CD4-positive, alpha-beta T cell (primary cell): ENCODE measurements around the gene COL23A1. TPM values are rescaled to one million over a fixed set of nuclear protein-coding genes. Genes with fewer than 3 reads are reported as not detected.

Experiments
- ATAC-seq: fragments of 200-7000 bp; cut with Tn5 transposase; one replicate; pipeline ENCODE4 v1.10.0; 2022; ENCODE audit warnings: mild to moderate bottlenecking; ENCODE audit not compliant: poor library complexity
- CTCF ChIA-PET: fragments of 350-600 bp; sonication (Branson Sonifier 250); formaldehyde crosslinking; loops from one replicate; lab custom pipeline; 2021; ENCODE audit warnings: antibody characterized with exemption, inconsistent platforms; lab: Charles Lee
- POLR2A ChIA-PET: fragments of 350-600 bp; sonication (Branson Sonifier 250); formaldehyde crosslinking; loops from one replicate; lab custom pipeline; 2021; ENCODE audit warnings: antibody characterized with exemption, inconsistent platforms; lab: Charles Lee
- DNase-seq, 14 experiments: peaks; one replicate each; pipeline ENCODE4 v3.0.0-alpha.2; 2013 to 2020; ENCODE audit warnings: mixed read lengths in 2 of 14
- H3K27ac ChIP-seq, 2 donors: one replicate each; pipeline versions ENCODE4 v1.5.1 to v1.7.0; 2013; ENCODE audit warnings: low read length in 2 of 2, low read depth in 1 of 2, mild to moderate bottlenecking in 1 of 2
- H3K27me3 ChIP-seq, 2 experiments: 1 replicate in 1 of 2; 2 replicates in 1 of 2; pipeline versions ENCODE4 v1.6.1 to v1.7.0; 2013; ENCODE audit warnings: low read length in 2 of 2, control low read depth in 1 of 2, mild to moderate bottlenecking in 1 of 2, moderate library complexity in 1 of 2; ENCODE audit not compliant: insufficient read depth in 2 of 2, control insufficient read depth in 1 of 2
- H3K36me3 ChIP-seq: one replicate; pipeline ENCODE4 v1.6.1; 2013; ENCODE audit warnings: low read length, control low read depth; ENCODE audit not compliant: insufficient read depth
- H3K4me1 ChIP-seq: one replicate; pipeline ENCODE4 v1.6.1; 2013; ENCODE audit warnings: low read length, control low read depth; ENCODE audit not compliant: insufficient read depth
- H3K4me3 ChIP-seq: one replicate; pipeline ENCODE4 v1.5.1; 2013; ENCODE audit warnings: mild to moderate bottlenecking, low read length, moderate library complexity
- H3K9me3 ChIP-seq, 2 experiments: 1 replicate in 1 of 2; 2 replicates in 1 of 2; pipeline versions ENCODE4 v1.6.1 to v1.7.0; 2013; ENCODE audit warnings: low read length in 2 of 2, mild to moderate bottlenecking in 2 of 2, control low read depth in 1 of 2, moderate library complexity in 1 of 2; ENCODE audit not compliant: control insufficient read depth in 1 of 2, insufficient read depth in 1 of 2
- H3K27ac Mint-ChIP-seq: one replicate; pipeline ENCODE4 v1.8.0; 2020; ENCODE audit warnings: mixed read lengths
- H3K27me3 Mint-ChIP-seq: one replicate; pipeline ENCODE4 v1.8.0; 2021; ENCODE audit warnings: mixed read lengths
- H3K36me3 Mint-ChIP-seq: one replicate; pipeline ENCODE4 v1.8.0; 2021; ENCODE audit warnings: low read depth, mixed read lengths
- H3K4me1 Mint-ChIP-seq: one replicate; pipeline ENCODE4 v1.8.0; 2021; ENCODE audit warnings: low read depth, mixed read lengths
- H3K4me3 Mint-ChIP-seq: one replicate; pipeline ENCODE4 v1.8.0; 2020; ENCODE audit warnings: mild to moderate bottlenecking, mixed read lengths
- H3K9me3 Mint-ChIP-seq: one replicate; pipeline ENCODE4 v1.8.0; 2020; ENCODE audit warnings: mixed read lengths
- intact Hi-C, 2 experiments: fragments of 100-400 bp; cut with DNase I in 1 of 2; cut with micrococcal nuclease in 1 of 2; formaldehyde crosslinking; loops; one replicate each; pipeline versions ENCODE4 v1.15.1 to v1.9.0; 2023 to 2025; cut with DNase I, micrococcal nuclease
- total RNA-seq, 174 experiments: library from RNA in 2 of 174; stranded (reverse) in 2 of 174; gene quantifications; one replicate each; pipeline ENCODE4 v1.2.3 and lab custom pipeline; 2021 to 2026
- TF ChIP-seq, protein P1 (sequence below): fragments of 200-600 bp; IDR thresholded peaks from one replicate; pipeline ENCODE4 v1.8.0; 2022; ENCODE audit warnings: antibody characterized with exemption, mild to moderate bottlenecking

COL23A1 gene
- total RNA-seq, 2 experiments from 2014 or later: not detected

DNA sequence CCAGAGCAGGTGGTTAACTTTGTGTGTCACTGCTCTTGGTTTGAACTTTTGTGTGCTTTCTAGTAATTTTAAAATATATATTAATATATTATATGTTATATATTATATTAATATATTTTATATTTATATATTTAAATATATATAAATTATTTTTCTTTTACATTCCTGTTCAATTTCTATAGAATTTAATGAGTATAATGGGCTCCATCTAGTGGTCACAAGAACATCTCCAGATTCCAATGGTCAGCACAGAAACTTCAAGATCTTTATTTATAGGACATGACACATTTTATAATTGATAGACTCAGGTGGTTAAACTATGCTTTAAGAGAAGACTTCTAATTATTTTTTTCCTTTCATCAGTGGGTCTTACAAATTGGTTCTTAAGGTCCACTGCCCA is 39.1 kb downstream of the COL23A1 start:
- no peak overlapping the region for H3K4me3 ChIP-seq
- ChIA-PET CTCF (no interaction called here), POLR2A (no interaction called here)
- H3K4me1 ChIP-seq: no peaks in the 10 kb centered on the region
- ATAC-seq: no peak
- H3K4me3 Mint-ChIP-seq: no peak overlapping the region
- peak in 1 of 14 experiments; percentile 29 for DNase-seq
- H3K27me3 ChIP-seq: no peaks in the 10 kb centered on the region
- H3K27ac Mint-ChIP-seq: no peak overlapping the region
- intact Hi-C loops: loop anchor here in 1 of 2 experiments (1.0 to 5.0 kb wide), 2 partner anchors 89 to 316 kb away; no protein-coding TSS in a partner anchor
- H3K4me1 Mint-ChIP-seq: no peaks in the 10 kb centered on the region
- no peaks in the 10 kb centered on the region for H3K9me3 Mint-ChIP-seq
- no peak overlapping the region for H3K27ac ChIP-seq
- no peaks in the 10 kb centered on the region for H3K9me3 ChIP-seq
- no peaks in the 10 kb centered on the region for H3K36me3 ChIP-seq
- no peaks in the 10 kb centered on the region for H3K36me3 Mint-ChIP-seq
- H3K27me3 Mint-ChIP-seq: peaks cover 24% of the 10 kb centered on the region
- TF ChIP-seq, protein P1, sequence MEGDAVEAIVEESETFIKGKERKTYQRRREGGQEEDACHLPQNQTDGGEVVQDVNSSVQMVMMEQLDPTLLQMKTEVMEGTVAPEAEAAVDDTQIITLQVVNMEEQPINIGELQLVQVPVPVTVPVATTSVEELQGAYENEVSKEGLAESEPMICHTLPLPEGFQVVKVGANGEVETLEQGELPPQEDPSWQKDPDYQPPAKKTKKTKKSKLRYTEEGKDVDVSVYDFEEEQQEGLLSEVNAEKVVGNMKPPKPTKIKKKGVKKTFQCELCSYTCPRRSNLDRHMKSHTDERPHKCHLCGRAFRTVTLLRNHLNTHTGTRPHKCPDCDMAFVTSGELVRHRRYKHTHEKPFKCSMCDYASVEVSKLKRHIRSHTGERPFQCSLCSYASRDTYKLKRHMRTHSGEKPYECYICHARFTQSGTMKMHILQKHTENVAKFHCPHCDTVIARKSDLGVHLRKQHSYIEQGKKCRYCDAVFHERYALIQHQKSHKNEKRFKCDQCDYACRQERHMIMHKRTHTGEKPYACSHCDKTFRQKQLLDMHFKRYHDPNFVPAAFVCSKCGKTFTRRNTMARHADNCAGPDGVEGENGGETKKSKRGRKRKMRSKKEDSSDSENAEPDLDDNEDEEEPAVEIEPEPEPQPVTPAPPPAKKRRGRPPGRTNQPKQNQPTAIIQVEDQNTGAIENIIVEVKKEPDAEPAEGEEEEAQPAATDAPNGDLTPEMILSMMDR: peak; percentile 59

DNA sequence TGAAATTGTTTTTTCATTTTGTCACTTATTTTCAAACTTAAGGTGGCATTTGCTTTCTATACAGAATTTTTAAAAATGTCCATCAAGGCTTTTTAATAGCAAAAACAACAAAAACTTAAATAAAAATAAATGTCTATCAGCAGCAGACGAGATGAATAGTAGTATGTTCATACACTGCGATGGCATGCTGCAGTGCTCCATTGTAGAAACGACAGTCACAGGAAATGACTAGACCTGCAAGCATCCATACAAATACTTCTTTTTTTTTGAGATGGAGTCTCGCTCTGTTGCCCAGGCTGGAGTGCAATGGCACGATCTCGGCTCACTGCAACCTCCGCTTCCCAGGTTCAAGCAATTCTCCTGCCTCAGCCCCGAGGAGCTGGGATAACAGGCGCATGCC is 41.4 kb downstream of the COL23A1 start:
- Mint-ChIP-seq H3K27ac (no peak overlapping the region), H3K36me3 (no peaks in the 10 kb centered on the region), H3K4me1 (no peaks in the 10 kb centered on the region), H3K27me3 (peaks cover 13% of the 10 kb centered on the region), H3K9me3 (no peaks in the 10 kb centered on the region), H3K4me3 (no peak overlapping the region)
- ChIA-PET POLR2A (no interaction called here), CTCF (no interaction called here)
- no peak for DNase-seq
- H3K9me3 ChIP-seq: no peaks in the 10 kb centered on the region
- TF ChIP-seq, protein P1: no peak
- no peaks in the 10 kb centered on the region for H3K4me1 ChIP-seq
- H3K27me3 ChIP-seq: no peaks in the 10 kb centered on the region
- H3K36me3 ChIP-seq: no peaks in the 10 kb centered on the region
- ATAC-seq: no peak
- no peak overlapping the region for H3K4me3 ChIP-seq
- intact Hi-C loops: no loop called here
- no peak overlapping the region for H3K27ac ChIP-seq

DNA sequence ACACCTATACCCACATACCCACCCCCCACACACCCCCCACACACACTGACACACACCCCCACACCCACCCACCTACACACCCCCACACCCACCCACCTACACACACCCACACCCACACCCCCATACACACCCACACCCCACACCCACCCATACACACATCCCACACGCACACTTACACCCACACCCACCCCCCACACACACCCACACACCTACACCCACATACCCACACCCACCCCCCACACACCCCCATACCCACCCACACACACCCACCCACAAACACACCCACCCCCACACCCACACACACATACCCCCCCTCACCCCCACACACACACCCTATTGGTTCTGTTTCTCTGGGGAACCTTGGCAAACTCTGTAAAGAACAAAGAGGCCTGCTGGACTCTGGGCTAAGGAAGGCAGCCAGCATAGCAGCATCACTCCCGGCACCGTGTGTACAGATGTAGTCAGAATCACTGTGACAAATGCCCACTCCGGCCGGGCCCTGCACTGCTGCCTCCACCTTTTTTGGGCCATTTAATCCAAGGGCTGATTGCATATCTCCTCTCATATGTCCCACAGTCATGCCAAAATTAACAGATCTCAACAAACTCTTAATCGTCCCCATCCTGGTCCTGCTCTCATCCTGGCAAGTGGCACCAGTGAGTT is 42.3 kb downstream of the COL23A1 start:
- no peak overlapping the region for H3K27ac Mint-ChIP-seq
- DNase-seq (no peak), ATAC-seq (no peak)
- ChIA-PET POLR2A (no interaction called here), CTCF (no interaction called here)
- H3K4me3 Mint-ChIP-seq: no peak overlapping the region
- H3K36me3 Mint-ChIP-seq: no peaks in the 10 kb centered on the region
- Histone ChIP-seq H3K9me3 (no peaks in the 10 kb centered on the region), H3K27ac (no peak overlapping the region), H3K4me3 (no peak overlapping the region), H3K27me3 (no peaks in the 10 kb centered on the region), H3K36me3 (no peaks in the 10 kb centered on the region), H3K4me1 (no peaks in the 10 kb centered on the region)
- TF ChIP-seq, protein P1: no peak
- no peaks in the 10 kb centered on the region for H3K4me1 Mint-ChIP-seq
- H3K9me3 Mint-ChIP-seq: no peaks in the 10 kb centered on the region
- H3K27me3 Mint-ChIP-seq: peaks cover 8% of the 10 kb centered on the region
- intact Hi-C loops: no loop called here
